Loucy (cell line): ENCODE data around the gene FAM193A.

Experiments
- CTCF ChIP-seq: fragments of 200-600 bp; sonication (generic); conservative IDR thresholded peaks from 2 replicates; pipeline ENCODE4 v1.5.1; 2014; ENCODE audit warnings: mild to moderate bottlenecking, antibody characterized with exemption, low read length
- EZH2phosphoT487 ChIP-seq: fragments of 200-600 bp; IDR thresholded peaks from 2 replicates; pipeline ENCODE4 v1.6.1; 2018; ENCODE audit warnings: antibody characterized with exemption, mild to moderate bottlenecking, moderate library complexity, borderline replicate concordance

GRCh38 chr4:2487632-2488031, 48.8 kb upstream of the FAM193A start:
- TF ChIP-seq CTCF (no peak), EZH2phosphoT487 (no peak)
